ENCODE results near the gene PIGN.

PIGN gene

GRCh38 chr18:62018034-62018758 is 168.7 kb downstream of the PIGN start:
- no peak for DNase-seq (ENCODE audit: low read depth, low spot score)

GRCh38 chr18:62017618-62018017 is 169.2 kb downstream of the PIGN start:
- no peak for DNase-seq (ENCODE audit: low read depth, low spot score)

DNA sequence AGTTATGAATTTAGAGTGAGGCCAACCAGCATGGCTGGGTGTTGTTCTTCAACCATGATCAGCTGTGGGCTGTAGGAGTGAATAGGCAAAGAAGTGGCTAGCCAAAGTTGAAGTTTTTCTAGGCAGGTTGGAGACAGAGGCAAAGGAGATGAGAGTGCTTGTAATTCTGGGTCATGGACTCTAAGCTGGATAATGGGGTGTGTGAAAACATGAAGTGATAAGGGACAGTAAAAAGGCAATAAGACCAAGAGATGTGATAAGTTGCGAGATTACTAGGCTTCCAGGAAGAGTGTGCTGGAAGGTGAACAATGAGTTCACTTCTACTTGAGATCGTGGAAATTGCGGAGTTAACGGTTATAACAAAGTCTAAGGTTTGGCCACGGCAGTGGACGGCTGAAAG is 175.4 kb downstream of the PIGN start:
- no peak for DNase-seq (ENCODE audit: low read depth, low spot score)

GRCh38 chr18:62009521-62009920 is 177.3 kb downstream of the PIGN start:
- DNase-seq (ENCODE audit: low read depth, low spot score), result no peak

DNA sequence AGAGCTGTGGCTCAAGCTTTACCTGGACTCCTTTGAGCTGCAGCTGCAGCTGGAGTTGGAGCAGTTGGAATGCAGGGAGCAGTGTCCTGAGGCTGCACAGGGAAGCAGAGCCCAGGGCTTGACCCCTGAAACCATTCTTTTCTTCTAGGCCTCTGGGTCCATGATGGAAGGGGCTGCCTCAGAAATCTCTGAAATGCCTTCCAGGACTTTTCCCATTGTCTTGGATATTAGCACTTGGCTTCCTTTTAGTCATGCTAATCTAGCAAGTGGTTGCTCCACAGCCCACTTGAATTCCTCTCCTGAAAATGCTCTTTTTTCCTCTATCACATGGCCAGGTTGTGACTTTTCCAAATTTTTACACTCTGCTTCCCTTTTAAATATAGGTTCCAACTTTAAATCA is 185.5 kb downstream of the PIGN start:
- DNase-seq (ENCODE audit: low read depth, low spot score), result peak; percentile 97

DNA sequence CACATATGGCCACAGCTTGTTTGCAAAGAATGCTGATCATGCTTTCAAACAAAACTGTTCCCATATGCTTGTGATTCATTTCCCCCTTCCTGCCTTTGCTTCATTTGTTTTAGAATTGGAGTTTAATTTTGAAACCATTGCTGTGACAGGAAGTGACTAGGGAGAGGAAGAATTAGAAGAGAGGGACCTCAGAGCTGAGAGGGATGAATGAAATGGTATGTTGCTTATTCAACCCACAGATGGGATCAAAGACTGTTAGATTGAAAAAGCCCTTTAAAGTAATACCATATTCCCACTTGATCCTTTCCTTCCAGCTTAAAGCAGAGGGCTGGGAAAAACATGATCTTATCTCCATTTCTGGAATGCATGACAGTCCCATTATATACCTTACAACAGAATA is 187.9 kb downstream of the PIGN start:
- DNase-seq (ENCODE audit: low read depth, low spot score), result no peak

DNA sequence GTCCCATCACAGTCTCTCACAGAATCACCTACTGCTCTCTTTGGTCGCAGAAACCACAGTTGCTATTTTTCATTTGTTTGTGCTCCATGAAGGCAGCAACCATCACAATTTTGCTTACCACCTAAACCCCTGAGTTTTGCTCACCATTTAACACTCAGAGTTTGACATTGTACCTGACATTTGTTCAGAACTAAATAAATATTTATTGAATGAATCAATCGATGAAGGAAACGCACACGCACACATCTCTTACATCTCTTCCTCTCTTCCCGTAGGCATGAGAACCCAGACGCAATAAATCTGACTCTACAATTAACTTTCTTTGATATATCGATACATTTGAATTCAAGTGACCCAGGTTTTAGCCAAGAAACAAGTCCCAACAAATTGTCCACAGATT is 188.5 kb downstream of the PIGN start:
- no peak for DNase-seq (ENCODE audit: low read depth, low spot score)

GRCh38 chr18:61995618-61996017 is 191.2 kb downstream of the PIGN start:
- no peak for DNase-seq (ENCODE audit: low read depth, low spot score)

- no peak for DNase-seq (ENCODE audit: low read depth, low spot score)
Observed at GRCh38 chr18:61993831-61994230, 193.0 kb downstream of the PIGN start.

GRCh38 chr18:61992923-61993322 is 193.9 kb downstream of the PIGN start:
- no peak for DNase-seq (ENCODE audit: low read depth, low spot score)

DNA sequence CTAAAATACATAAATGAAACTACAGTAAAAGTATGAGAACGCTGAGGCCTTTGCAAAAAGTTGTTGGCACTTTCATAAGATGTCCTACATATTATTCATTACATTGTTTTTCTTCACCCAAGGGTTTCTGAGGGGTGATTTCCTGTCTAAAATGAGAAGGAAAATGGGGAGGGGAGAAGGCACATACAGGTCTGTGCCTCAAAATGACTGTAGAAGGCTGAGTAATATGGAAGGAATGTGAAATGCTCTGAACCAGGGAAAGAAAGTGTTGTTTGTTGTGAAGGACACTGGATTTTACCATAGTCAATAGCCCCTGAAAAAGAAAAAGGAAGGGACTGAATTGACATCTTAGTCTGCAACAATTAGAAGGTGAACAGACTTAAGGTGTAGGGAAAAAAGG is 194.6 kb downstream of the PIGN start:
- no peak for DNase-seq (ENCODE audit: low read depth, low spot score)

DNA sequence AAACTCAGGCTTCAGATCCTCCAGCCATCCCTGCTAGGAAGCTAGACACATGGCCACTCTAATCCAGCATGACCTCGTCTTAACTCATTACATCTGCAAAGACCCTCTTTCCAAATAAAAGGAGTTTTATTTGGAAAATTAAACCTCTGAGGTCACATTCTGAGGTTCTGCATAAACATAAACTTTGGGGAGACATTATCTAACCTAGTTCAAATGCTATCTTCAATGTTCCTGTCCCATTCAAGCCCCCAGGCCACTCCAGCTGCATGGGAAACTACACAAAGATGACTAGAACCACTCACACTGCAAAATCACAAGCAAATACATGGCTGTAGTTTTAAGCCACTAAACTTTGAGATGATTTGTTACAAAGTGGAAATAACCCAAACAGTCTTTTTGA is 195.0 kb downstream of the PIGN start:
- DNase-seq (ENCODE audit: low read depth, low spot score), result no peak

GRCh38 chr18:61991201-61991600 is 195.7 kb downstream of the PIGN start:
- no peak for DNase-seq (ENCODE audit: low read depth, low spot score)

Measured in iPS DF 19.7 (cell line).